Endodermal cell (in vitro differentiated cells): ENCODE measurements around the gene IQCH. TPM values are rescaled to one million over a fixed set of nuclear protein-coding genes. Genes with fewer than 3 reads are reported as not detected.

Experiments
- DNase-seq: peaks from one replicate; pipeline ENCODE4 v3.0.0-alpha.2; 2017
- H3K27ac ChIP-seq: 2 replicates; pipeline ENCODE4 v1.5.1; 2013; ENCODE audit warnings: mild to moderate bottlenecking, low read depth, low read length, moderate library complexity
- H3K27me3 ChIP-seq: 2 replicates; pipeline ENCODE4 v1.6.1; 2013; ENCODE audit warnings: mild to moderate bottlenecking, low read length, moderate library complexity; ENCODE audit not compliant: insufficient read depth, control insufficient read depth, poor library complexity, severe bottlenecking
- H3K36me3 ChIP-seq: 2 replicates; pipeline ENCODE4 v1.7.0; 2013; ENCODE audit warnings: mild to moderate bottlenecking, low read length, moderate library complexity; ENCODE audit not compliant: control insufficient read depth, insufficient read depth
- H3K4me1 ChIP-seq: one replicate; pipeline ENCODE4 v1.7.0; 2013; ENCODE audit warnings: low read length; ENCODE audit not compliant: control insufficient read depth, insufficient read depth
- H3K4me3 ChIP-seq: 2 replicates; pipeline ENCODE4 v1.5.1; 2013; ENCODE audit warnings: mild to moderate bottlenecking, low read length, moderate library complexity
- H3K9ac ChIP-seq: 2 replicates; pipeline ENCODE4 v1.6.1; 2013; ENCODE audit warnings: mild to moderate bottlenecking, low read length, moderate library complexity; ENCODE audit not compliant: poor library complexity, severe bottlenecking; ENCODE audit errors: extremely low read depth
- H3K9me3 ChIP-seq: 2 replicates; pipeline ENCODE4 v1.6.1; 2013; ENCODE audit warnings: mild to moderate bottlenecking, low read length, moderate library complexity; ENCODE audit not compliant: control insufficient read depth
- H3K27ac Mint-ChIP-seq: 2 replicates; pipeline ENCODE4 v1.8.0; 2020; ENCODE audit warnings: mixed read lengths
- H3K27me3 Mint-ChIP-seq: 2 replicates; pipeline ENCODE4 v1.8.0; 2021; ENCODE audit warnings: mild to moderate bottlenecking, mixed read lengths; ENCODE audit not compliant: insufficient read depth
- H3K36me3 Mint-ChIP-seq: 2 replicates; pipeline ENCODE4 v1.8.0; 2020; ENCODE audit warnings: low read depth, mixed read lengths
- H3K4me1 Mint-ChIP-seq: 2 replicates; pipeline ENCODE4 v1.8.0; 2020; ENCODE audit warnings: mixed read lengths
- H3K4me3 Mint-ChIP-seq: 2 replicates; pipeline ENCODE4 v1.8.0; 2020; ENCODE audit warnings: mild to moderate bottlenecking, moderate library complexity, mixed read lengths
- H3K9me3 Mint-ChIP-seq: 2 replicates; pipeline ENCODE4 v1.8.0; 2020; ENCODE audit warnings: mild to moderate bottlenecking, mixed read lengths
- CTCF ChIP-seq: fragments of 200-600 bp; sonication (generic); conservative IDR thresholded peaks from 2 replicates; pipeline ENCODE4 v1.5.0; 2021; ENCODE audit warnings: antibody characterized with exemption, mild to moderate bottlenecking
- WGBS, 2 experiments: methylation state at CpG; one replicate each; pipeline versions ENCODE4 v1.1.5 to v1.1.7; 2013; ENCODE audit warnings: missing lambda C conversion rate in 2 of 2, mixed read lengths in 1 of 2; ENCODE audit not compliant: insufficient coverage in 1 of 2, insufficient read length in 1 of 2; 5-methylcytosine and 5-hydroxymethylcytosine counted together
- total RNA-seq, 2 donors: library from RNA; stranded (reverse); fragmentation: NEBNext Ultra II Directional in 1 of 2; extraction: Animal tissue kit (Norgen Biotek cat#: 25700) in 1 of 2; gene quantifications; 2 replicates in 1 of 2; 3 replicates in 1 of 2; pipeline ENCODE4 v1.2.1, GENCODE V29; 2021

IQCH gene
- total RNA-seq, 2 donors from 2014 or later, result 6.2 to 12.8 TPM

GRCh38 chr15:67335534-67336222 is 81.1 kb downstream of the IQCH start:
- 86 to 91% methylated on average over 2 of the region's 2 CpGs for WGBS, 2 experiments
- no peak overlapping the region for H3K4me3 Mint-ChIP-seq
- Histone ChIP-seq H3K4me3 (no peak overlapping the region), H3K9ac (no peak overlapping the region), H3K27ac (no peak overlapping the region), H3K36me3 (no peaks in the 10 kb centered on the region), H3K4me1 (no peaks in the 10 kb centered on the region), H3K27me3 (no peaks in the 10 kb centered on the region), H3K9me3 (no peaks in the 10 kb centered on the region)
- DNase-seq, result no peak
- no peaks in the 10 kb centered on the region for H3K36me3 Mint-ChIP-seq
- H3K27me3 Mint-ChIP-seq, result no peaks in the 10 kb centered on the region
- H3K4me1 Mint-ChIP-seq, result no peaks in the 10 kb centered on the region
- no peak overlapping the region for H3K27ac Mint-ChIP-seq
- no peaks in the 10 kb centered on the region for H3K9me3 Mint-ChIP-seq
- no peak for TF ChIP-seq CTCF

- no peak overlapping the region for H3K4me3 ChIP-seq
- H3K27me3 Mint-ChIP-seq, result no peaks in the 10 kb centered on the region
- H3K4me1 ChIP-seq, result no peaks in the 10 kb centered on the region
- H3K27ac ChIP-seq, result no peak overlapping the region
- H3K4me3 Mint-ChIP-seq, result no peak overlapping the region
- TF ChIP-seq CTCF, result no peak
- no peaks in the 10 kb centered on the region for H3K4me1 Mint-ChIP-seq
- H3K27me3 ChIP-seq, result no peaks in the 10 kb centered on the region
- 81 to 93% methylated on average over 4 of the region's 4 CpGs for WGBS, 2 experiments
- peaks cover 12% of the 10 kb centered on the region for H3K9me3 ChIP-seq
- DNase-seq, result no peak
- H3K9me3 Mint-ChIP-seq, result peaks cover 15% of the 10 kb centered on the region
- no peak overlapping the region for H3K9ac ChIP-seq
- H3K27ac Mint-ChIP-seq, result no peak overlapping the region
- peaks cover 13% of the 10 kb centered on the region for H3K36me3 Mint-ChIP-seq
- H3K36me3 ChIP-seq, result no peaks in the 10 kb centered on the region
Measured at GRCh38 chr15:67340630-67341029, 86.0 kb downstream of the IQCH start.

DNA sequence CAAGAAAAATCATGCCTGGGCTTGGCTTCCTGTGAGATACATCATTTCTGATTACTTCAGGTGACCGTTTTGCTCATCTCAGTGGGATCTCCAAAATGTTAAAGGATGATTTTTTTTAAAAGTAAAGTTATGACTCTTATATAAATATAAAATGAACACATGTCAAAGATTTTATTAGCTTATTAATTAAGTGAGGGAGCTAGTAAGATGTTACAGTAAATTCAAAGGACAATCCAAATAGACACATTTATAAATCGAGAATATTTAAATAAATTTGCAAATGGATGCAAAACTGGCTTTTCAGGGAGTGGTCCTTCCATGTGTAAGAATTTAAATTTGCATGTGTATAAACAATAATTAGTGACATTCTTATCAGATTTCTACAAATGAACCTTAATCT is 87.0 kb downstream of the IQCH start:
- H3K9me3 ChIP-seq, result peaks cover 17% of the 10 kb centered on the region
- H3K4me3 ChIP-seq, result no peak overlapping the region
- H3K27me3 ChIP-seq, result no peaks in the 10 kb centered on the region
- H3K36me3 Mint-ChIP-seq, result peaks cover 14% of the 10 kb centered on the region
- no peak for DNase-seq
- no peaks in the 10 kb centered on the region for H3K27me3 Mint-ChIP-seq
- H3K27ac ChIP-seq, result no peak overlapping the region
- TF ChIP-seq CTCF, result no peak
- 100% methylated on average over 1 of the region's 2 CpGs; no CpG with 5 or more reads in 1 of the 2 experiments for WGBS, 2 experiments
- no peaks in the 10 kb centered on the region for H3K4me1 Mint-ChIP-seq
- no peak overlapping the region for H3K9ac ChIP-seq
- no peak overlapping the region for H3K27ac Mint-ChIP-seq
- H3K36me3 ChIP-seq, result no peaks in the 10 kb centered on the region
- H3K4me1 ChIP-seq, result no peaks in the 10 kb centered on the region
- H3K4me3 Mint-ChIP-seq, result no peak overlapping the region
- peaks cover 17% of the 10 kb centered on the region for H3K9me3 Mint-ChIP-seq
